GM10248 (cell line): Measurements from ENCODE around the gene SMIM38.

Source experiments
- CTCF ChIA-PET: fragments of 300-600 bp; sonication (Branson Sonifier 250); formaldehyde crosslinking; extraction: SDS; loops from one replicate; lab custom pipeline; 2021; ENCODE audit warnings: antibody characterized with exemption; lab: Yijun Ruan, JAX
- POLR2A ChIA-PET: fragments of 350-650 bp; sonication (Branson Sonifier 250); formaldehyde crosslinking; extraction: SDS; loops from one replicate; lab custom pipeline; 2020; ENCODE audit warnings: antibody characterized with exemption; lab: Yijun Ruan, JAX
- DNase-seq: peaks from one replicate; pipeline ENCODE4 v3.0.0; 2012; ENCODE audit errors: extremely low spot score
- CTCF ChIP-seq: IDR thresholded peaks from 2 replicates; pipeline ENCODE4 v1.5.1; 2012; ENCODE audit warnings: mild to moderate bottlenecking, low read depth; ENCODE audit errors: extremely low read depth, missing control alignments, control extremely low read depth

Gene SMIM38

DNA sequence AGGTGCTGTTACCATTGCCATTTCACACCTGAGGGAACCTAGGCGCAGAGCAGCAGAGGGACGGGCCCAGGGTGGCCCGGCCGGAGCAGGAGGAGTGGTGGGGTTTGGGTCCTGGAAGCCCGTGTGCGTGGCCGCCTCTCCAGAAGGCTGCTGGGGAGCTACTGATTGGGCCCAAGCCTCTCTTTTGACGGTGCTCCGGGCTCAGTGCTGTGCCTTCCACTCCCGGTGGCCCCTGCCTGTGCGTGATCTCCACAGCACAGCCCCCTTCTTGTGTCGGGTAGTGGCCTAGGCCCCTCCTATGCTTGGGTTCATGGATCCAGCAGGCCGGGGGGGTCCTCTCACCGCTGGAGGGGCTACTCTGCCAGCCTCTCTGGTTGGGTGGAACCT is 41.0 kb downstream of the SMIM38 start:
- CTCF ChIA-PET = no interaction called here
- DNase-seq = no peak
- TF ChIP-seq CTCF = no peak
- POLR2A ChIA-PET = no interaction called here

- CTCF ChIA-PET = interaction anchor here (1.7 kb wide), 1 partner anchor 11 kb away, joined by 4 read pairs; no protein-coding TSS in a partner anchor
Observed at GRCh38 chr11:69198891-69199582, 43.3 kb downstream of the SMIM38 start.

GRCh38 chr11:69199583-69200315 is 44.0 kb downstream of the SMIM38 start:
- TF ChIP-seq CTCF = no peak
- CTCF ChIA-PET = no interaction called here
- DNase-seq = no peak
- POLR2A ChIA-PET = no interaction called here

More at GRCh38 chr11:69198891-69199582, 43.3 kb downstream of the SMIM38 start:
- POLR2A ChIA-PET = no interaction called here
- no peak for DNase-seq
- no peak for TF ChIP-seq CTCF

DNA sequence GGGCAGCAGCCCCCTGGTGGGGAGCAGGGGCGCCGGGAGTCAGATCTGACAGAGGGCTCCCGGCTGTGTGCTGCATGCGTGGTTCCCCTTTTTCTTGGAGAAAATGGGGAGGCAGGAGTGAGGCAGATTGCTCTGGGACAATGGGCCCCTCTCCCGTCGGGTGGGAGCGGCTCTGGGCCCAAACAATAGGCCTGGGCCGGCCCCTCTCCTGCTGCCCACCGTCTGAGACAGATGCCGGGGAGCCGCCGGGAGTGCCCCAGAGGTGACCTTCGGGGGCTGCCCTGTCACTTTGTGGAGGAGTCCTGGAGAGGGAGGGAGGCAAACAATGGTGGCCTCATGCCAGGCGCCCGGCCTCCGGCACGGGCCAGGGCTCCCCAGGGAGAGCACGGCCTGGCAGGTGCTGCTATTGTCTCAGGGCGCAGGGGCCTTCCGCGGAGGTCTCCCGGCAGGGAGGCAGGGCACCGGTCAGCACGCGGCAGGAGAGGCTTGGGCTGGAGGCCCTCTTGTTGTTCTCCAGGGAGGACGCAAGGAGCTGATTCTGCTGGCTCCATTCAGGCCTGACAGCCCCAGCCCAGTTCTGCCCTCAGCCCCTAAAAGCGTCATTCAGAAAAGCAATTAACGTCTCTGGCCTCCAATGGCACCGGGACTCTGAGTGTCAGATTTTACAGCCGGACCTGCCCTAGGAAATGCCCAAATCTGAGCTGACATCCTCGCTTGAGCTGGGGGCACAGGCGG is 44.8 kb downstream of the SMIM38 start:
- ChIA-PET POLR2A (no interaction called here), CTCF (interaction anchor here (0.8 kb wide), 1 partner anchor 99 kb away, joined by 3 read pairs; no protein-coding TSS in a partner anchor)
- no peak for TF ChIP-seq CTCF
- no peak for DNase-seq

GRCh38 chr11:69201066-69201365 is 45.3 kb downstream of the SMIM38 start:
- ChIA-PET POLR2A (no interaction called here), CTCF (interaction anchor here (0.8 kb wide), 1 partner anchor 99 kb away, joined by 3 read pairs; no protein-coding TSS in a partner anchor)
- no peak for DNase-seq
- no peak for TF ChIP-seq CTCF

DNA sequence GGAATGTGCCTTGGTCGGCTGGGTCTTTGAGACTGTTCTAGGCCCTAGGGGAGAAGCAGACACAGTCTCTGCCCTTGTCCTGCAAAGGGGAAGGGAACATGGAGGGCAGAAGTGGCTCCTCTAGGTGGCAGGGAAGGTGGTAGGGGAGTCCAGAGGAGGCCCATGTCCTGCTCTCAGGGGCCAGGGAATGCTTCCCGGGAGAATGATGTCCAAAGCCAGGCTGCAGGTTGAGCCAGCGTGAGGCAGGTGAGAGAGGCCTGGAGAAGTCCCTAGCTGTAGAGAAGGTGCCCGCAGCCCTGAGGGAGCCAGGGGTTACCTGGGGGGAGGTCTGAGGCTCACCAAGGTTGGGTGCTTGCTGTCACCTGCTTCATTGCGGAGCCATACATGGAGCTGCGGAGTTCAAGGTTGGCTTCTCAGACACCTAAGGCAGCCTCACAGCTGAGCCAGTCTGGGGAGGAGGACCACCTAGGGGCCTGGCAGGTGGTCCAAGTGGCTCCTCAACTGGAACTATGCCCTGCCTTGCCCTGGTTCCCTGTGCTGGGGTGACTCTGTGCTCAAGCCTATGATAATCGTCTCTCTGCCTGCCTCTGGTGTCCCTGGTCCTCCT is 46.1 kb downstream of the SMIM38 start:
- no peak for TF ChIP-seq CTCF
- no peak for DNase-seq
- POLR2A ChIA-PET = no interaction called here
- CTCF ChIA-PET = interaction anchor here (1.3 kb wide), 1 partner anchor 39 kb away, joined by 3 read pairs; no protein-coding TSS in a partner anchor
